GM19455 (cell line): ENCODE results near the gene THAP7.
"Not testable (repeated sequence)": the region's sequence is repeated elsewhere in the genome, so short reads cannot be mapped to it uniquely, and the experiment has no call there.

Source experiments
- ATAC-seq: cut with Tn5 transposase; IDR thresholded peaks from one replicate; pipeline ENCODE4 v1.9.1; 2021; ENCODE audit not compliant: unreplicated experiment

THAP7 gene

GRCh38 chr22:21013657-21014201 lies 11.8 kb upstream of the THAP7 start:
- ATAC-seq: peak; percentile 12

DNA sequence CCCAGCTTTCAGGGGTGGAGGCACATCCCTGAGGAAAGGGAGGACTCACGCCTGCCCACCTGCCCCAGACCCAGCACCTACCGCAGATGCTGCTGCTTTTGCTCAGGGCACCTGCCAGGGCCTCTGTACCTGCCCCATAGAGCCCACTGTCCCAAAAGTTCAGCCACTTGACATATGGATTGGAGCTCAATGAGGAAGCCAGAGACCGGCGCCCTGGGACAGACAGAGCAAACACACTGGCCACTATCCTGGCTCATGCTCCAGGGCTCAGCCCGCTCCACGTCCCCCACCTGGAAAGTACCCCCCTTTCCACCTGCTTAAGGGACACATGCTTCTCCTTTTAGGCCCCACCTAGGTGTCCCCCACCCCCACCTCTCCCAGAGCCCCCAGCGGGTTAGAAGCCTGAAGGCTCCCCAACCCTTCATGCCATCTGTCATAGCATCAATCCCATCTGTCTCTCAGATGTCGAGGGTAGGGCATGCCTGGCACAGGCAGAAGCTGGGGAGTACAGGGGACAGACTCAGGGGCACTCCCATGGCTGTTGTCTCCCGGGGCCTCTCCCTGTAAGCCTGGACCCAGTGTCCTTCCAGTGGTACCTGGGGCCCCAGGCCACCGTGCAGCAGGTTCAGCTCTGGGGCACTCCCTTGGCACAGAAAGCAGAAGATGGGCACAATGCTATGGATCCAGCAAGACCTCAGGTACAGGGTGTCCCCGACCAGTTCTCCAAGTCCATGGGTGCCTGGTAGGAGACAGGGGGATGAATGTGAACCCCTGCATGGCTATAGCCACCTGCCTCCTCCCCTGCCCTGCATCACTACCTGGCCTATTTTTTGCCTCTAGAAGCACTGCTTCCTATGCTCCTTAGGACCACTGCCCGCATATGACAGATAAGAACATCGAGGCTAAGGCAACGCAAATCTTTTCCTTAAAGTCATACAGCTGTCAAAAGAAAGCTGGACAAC lies 10.8 kb upstream of the THAP7 start:
- ATAC-seq: no peak

DNA sequence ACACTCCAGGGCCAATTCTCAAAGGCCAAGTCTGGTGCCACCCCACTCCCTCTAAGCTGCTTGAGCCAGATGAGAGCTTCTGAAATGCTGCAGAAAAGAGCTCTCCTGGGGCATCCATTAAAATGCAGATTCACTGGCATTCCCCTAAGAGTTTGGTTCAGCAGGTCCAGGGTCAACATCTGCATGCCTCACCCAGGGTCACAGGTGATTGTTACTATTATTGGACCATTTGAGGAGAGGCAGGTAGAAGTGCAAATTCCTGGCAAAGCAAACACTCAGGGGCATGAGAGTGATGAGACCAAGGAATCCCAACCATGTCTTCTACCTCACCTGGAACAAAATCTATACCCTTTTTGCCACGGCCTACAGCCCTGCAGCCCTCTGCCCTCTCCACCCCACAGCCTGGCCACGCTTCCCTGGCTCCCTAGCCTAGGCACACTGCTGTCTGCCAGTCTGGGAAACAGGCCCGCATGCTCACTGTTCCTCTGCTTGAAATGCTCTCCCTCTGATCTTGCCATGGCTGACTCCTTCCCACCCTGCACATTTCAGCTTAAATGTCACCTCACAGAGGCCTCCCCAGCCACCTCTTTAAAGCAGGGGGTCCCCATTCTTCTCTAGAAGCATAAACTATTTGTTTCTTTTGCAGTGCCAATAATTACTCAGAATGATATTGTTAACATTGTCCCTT lies 8.7 kb upstream of the THAP7 start:
- ATAC-seq: no peak

GRCh38 chr22:21009638-21010425 lies 7.9 kb upstream of the THAP7 start:
- no peak for ATAC-seq

- not testable (repeated sequence) for ATAC-seq
Measured at GRCh38 chr22:21009208-21009607, 7.3 kb upstream of the THAP7 start.

- no peak for ATAC-seq
Measured at GRCh38 chr22:21003782-21004181, 1.9 kb upstream of the THAP7 start.

GRCh38 chr22:21000987-21001600 lies 824 bp downstream of the THAP7 start:
- ATAC-seq: no peak

GRCh38 chr22:21000207-21000986 lies 1.5 kb downstream of the THAP7 start:
- no peak for ATAC-seq

- ATAC-seq: no peak
Measured at GRCh38 chr22:20999350-21000206, 2.3 kb downstream of the THAP7 start.

GRCh38 chr22:20998411-20999336 lies 3.2 kb downstream of the THAP7 start:
- ATAC-seq: no peak

DNA sequence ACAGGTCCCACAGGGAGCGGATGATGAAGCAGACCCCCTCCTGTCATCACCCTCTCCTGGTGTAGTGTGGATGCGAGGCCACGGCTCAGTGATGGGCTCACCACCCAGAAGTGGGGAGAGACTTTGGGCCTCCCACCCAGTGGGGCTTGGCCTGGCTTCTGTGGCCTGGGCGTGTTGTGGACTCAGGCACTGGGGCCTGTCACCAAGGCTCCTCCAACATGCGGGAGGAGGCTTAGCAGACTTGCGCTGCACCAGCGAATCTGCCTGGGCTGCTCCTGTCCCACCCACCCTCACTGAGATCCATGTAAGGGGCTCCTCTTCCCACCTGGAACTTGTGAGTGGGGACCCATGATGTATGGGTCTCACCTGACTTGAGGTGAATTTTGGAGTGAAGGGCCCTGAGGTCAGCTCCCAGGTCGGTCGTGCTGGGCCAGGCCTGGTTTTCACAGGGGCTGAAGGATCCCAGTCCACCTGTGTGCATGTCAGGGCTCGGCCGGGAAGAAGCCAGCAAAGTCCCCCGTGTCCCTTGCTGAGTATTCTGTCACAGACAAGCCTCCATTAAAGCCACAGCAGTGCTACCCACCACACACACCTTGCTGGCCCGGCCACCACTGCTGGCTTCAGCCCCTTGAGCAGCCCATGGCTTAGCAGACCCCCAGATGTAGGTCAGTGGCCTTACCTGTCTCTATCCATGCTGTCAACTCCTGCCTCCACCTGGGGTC lies 4.2 kb downstream of the THAP7 start:
- ATAC-seq: no peak

- ATAC-seq: no peak
Measured at GRCh38 chr22:20996598-20997535, 5.1 kb downstream of the THAP7 start.

DNA sequence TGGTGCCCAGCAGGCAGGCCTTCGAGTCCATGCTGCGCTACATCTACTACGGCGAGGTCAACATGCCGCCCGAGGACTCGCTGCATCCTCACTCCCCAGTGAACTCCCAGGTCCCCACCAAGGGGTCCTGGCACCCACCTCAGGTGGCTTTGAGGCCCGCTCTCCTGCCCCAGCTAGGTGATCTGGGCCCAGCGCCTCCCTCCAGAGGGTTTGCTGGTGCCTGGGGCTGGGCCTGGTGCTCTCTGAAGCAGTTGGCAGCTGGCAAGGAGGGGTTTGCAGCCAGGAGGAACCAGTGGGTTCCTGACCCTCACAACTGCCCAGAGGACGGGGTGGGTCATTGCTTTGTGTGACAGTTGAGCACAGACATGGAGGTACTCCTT lies 5.9 kb downstream of the THAP7 start:
- ATAC-seq: no peak

- ATAC-seq: no peak
Measured at GRCh38 chr22:20995329-20996030, 6.4 kb downstream of the THAP7 start.

DNA sequence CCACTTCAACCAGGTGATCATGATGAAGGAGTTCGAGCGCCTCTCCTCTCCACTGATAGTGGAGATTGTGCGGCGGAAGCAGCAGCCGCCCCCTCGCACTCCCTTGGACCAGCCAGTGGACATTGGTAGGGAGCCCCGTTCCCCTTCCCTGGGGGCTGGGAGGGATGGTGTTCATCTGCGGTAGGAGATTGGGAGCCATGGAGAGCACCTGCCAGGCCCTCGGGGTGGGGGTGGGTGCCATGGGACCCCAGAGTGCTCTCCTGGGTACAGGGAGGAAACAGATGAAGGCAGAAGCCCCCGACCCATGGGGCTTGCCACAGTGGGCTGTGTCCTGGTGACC lies 7.0 kb downstream of the THAP7 start:
- no peak for ATAC-seq
